Peyer's patch (tissue), 4 donors: ENCODE measurements around the gene PXDN.

ENCODE experiments used
- POLR2A ChIP-seq, 2 donors: fragments of 450-650 bp; IDR thresholded peaks; one replicate each; pipeline ENCODE4 v1.5.1; 2017; ENCODE audit warnings: antibody characterized with exemption in 2 of 2, mild to moderate bottlenecking in 2 of 2, moderate library complexity in 2 of 2
- TF ChIP-seq, protein P1 (sequence below), 6 experiments: fragments of 450-650 bp in 4 of 6; fragments of 200-600 bp in 2 of 6; sonication (generic) in 1 of 6; IDR thresholded peaks; one replicate each; pipeline ENCODE4 v1.5.1; 2017 to 2019; ENCODE audit warnings: antibody characterized with exemption in 6 of 6, mild to moderate bottlenecking in 3 of 6, moderate library complexity in 1 of 6

DNA sequence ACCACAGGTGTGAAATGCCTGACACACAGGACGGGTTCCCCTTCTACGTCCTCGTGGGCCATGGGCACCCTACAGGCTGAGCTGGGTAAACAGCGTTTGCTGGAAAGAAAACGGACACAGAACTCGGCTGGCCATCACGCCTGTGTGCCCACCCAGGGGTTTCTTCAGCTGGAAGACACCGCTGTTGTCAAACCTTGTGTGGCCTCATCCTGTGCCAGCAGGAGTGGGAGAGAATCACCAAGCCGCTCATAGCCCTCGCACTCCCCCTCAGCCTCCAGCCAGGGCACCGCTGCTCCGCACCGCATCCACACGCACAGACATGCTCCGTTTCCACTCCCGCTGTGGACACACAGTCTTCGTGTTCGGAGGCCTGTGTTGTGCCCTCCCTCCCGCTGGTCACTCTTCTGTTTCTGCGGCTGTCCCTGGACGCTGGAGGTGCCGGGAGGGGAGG, 161.4 kb downstream of the PXDN start:
- TF ChIP-seq, protein P1, sequence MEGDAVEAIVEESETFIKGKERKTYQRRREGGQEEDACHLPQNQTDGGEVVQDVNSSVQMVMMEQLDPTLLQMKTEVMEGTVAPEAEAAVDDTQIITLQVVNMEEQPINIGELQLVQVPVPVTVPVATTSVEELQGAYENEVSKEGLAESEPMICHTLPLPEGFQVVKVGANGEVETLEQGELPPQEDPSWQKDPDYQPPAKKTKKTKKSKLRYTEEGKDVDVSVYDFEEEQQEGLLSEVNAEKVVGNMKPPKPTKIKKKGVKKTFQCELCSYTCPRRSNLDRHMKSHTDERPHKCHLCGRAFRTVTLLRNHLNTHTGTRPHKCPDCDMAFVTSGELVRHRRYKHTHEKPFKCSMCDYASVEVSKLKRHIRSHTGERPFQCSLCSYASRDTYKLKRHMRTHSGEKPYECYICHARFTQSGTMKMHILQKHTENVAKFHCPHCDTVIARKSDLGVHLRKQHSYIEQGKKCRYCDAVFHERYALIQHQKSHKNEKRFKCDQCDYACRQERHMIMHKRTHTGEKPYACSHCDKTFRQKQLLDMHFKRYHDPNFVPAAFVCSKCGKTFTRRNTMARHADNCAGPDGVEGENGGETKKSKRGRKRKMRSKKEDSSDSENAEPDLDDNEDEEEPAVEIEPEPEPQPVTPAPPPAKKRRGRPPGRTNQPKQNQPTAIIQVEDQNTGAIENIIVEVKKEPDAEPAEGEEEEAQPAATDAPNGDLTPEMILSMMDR (IDR thresholded peaks at IDR 0.05): no peak
- no peak for TF ChIP-seq POLR2A (IDR thresholded peaks at IDR 0.05)
